ENCODE results near the gene ZFYVE28. TPM values are rescaled to one million over a fixed set of nuclear protein-coding genes. Genes with fewer than 3 reads are reported as not detected.

The ZFYVE28 gene

Small RNA genes within 50 kb of the gene (small RNA-seq; reads per million reads assigned to genes)
- gene COX6B1P5 (ENCODE audit: insufficient read depth): not detected
